H9 (cell line): Measurements from ENCODE around the gene LHX4. TPM values are rescaled to one million over a fixed set of nuclear protein-coding genes. Genes with fewer than 3 reads are reported as not detected.
A peak's percentile ranks its signal among the peaks of the same experiment; 100 is the strongest.

Source experiments
- DNase-seq: peaks from one replicate; pipeline ENCODE4 v3.0.0-alpha.2; 2017
- H2AFZ ChIP-seq: one replicate; pipeline ENCODE4 v1.6.1; 2013; ENCODE audit warnings: mild to moderate bottlenecking, low read length, control low read depth, moderate library complexity
- H2AK5ac ChIP-seq: 2 replicates; pipeline ENCODE4 v1.6.1; 2013; ENCODE audit warnings: low read length, control low read depth, mixed read lengths; ENCODE audit not compliant: insufficient read length
- H2BK120ac ChIP-seq: one replicate; pipeline ENCODE4 v1.6.1; 2013; ENCODE audit warnings: low read depth, mild to moderate bottlenecking, low read length, control low read depth, inconsistent platforms; ENCODE audit not compliant: poor library complexity, severe bottlenecking
- H2BK12ac ChIP-seq: 2 replicates; pipeline ENCODE4 v1.6.1; 2013; ENCODE audit warnings: low read length, control low read depth, mixed read lengths, low read depth; ENCODE audit not compliant: insufficient read length
- H2BK15ac ChIP-seq: 2 replicates; pipeline ENCODE4 v1.6.1; 2013; ENCODE audit warnings: low read depth, low read length, control low read depth
- H2BK20ac ChIP-seq: one replicate; pipeline ENCODE4 v1.6.1; 2013; ENCODE audit warnings: low read depth, mild to moderate bottlenecking, low read length, control low read depth, inconsistent platforms; ENCODE audit not compliant: poor library complexity, severe bottlenecking
- H2BK5ac ChIP-seq: 2 replicates; pipeline ENCODE4 v1.6.1; 2013; ENCODE audit warnings: low read length, control low read depth, mixed read lengths; ENCODE audit not compliant: insufficient read length
- H3K14ac ChIP-seq: 2 replicates; pipeline ENCODE4 v1.6.1; 2013; ENCODE audit warnings: low read length, control low read depth; ENCODE audit not compliant: insufficient read depth
- H3K18ac ChIP-seq: 2 replicates; pipeline ENCODE4 v1.6.1; 2013; ENCODE audit warnings: low read depth, mild to moderate bottlenecking, mixed read lengths, low read length, control low read depth; ENCODE audit not compliant: insufficient read length
- H3K23ac ChIP-seq: 2 replicates; pipeline ENCODE4 v1.6.1; 2013; ENCODE audit warnings: low read length, control low read depth, mixed read lengths, low read depth; ENCODE audit not compliant: insufficient read length
- H3K23me2 ChIP-seq: 2 replicates; pipeline ENCODE4 v1.6.1; 2013; ENCODE audit warnings: low read depth, mild to moderate bottlenecking, mixed read lengths, low read length, control low read depth; ENCODE audit not compliant: insufficient read length, poor library complexity, severe bottlenecking
- H3K27ac ChIP-seq: 2 replicates; pipeline ENCODE4 v1.5.1; 2013; ENCODE audit warnings: low read length, control low read depth, mixed read lengths, low read depth; ENCODE audit not compliant: insufficient read length
- H3K27me3 ChIP-seq: 2 replicates; pipeline ENCODE4 v1.6.1; 2013; ENCODE audit warnings: low read length, control low read depth, inconsistent platforms; ENCODE audit not compliant: insufficient read depth
- H3K4ac ChIP-seq: 2 replicates; pipeline ENCODE4 v1.6.1; 2013; ENCODE audit warnings: low read depth, mild to moderate bottlenecking, control low read depth, inconsistent platforms, low read length, moderate library complexity
- H3K4me1 ChIP-seq: 2 replicates; pipeline ENCODE4 v1.6.1; 2013; ENCODE audit warnings: low read length, control low read depth, inconsistent platforms; ENCODE audit not compliant: insufficient read depth
- H3K4me2 ChIP-seq: 2 replicates; pipeline ENCODE4 v1.6.1; 2013; ENCODE audit warnings: low read length, control low read depth, mixed read lengths; ENCODE audit not compliant: insufficient read length, insufficient read depth
- H3K56ac ChIP-seq: 2 replicates; pipeline ENCODE4 v1.6.1; 2013; ENCODE audit warnings: low read depth, mild to moderate bottlenecking, mixed read lengths, low read length, control low read depth; ENCODE audit not compliant: insufficient read length
- H3K79me1 ChIP-seq: 2 replicates; pipeline ENCODE4 v1.6.1; 2013; ENCODE audit warnings: low read depth, mild to moderate bottlenecking, moderate library complexity, low read length, control low read depth, inconsistent platforms; ENCODE audit not compliant: insufficient read depth, poor library complexity, severe bottlenecking
- H3K79me2 ChIP-seq: 2 replicates; pipeline ENCODE4 v1.6.1; 2013; ENCODE audit warnings: low read length, control low read depth, inconsistent platforms; ENCODE audit not compliant: insufficient read depth
- H3K9ac ChIP-seq: 2 replicates; pipeline ENCODE4 v1.6.1; 2013; ENCODE audit warnings: low read length, control low read depth, mixed read lengths; ENCODE audit not compliant: insufficient read length; ENCODE audit errors: extremely low read depth
- H3K9me3 ChIP-seq: one replicate; pipeline ENCODE4 v1.6.1; 2013; ENCODE audit warnings: low read depth, low read length, inconsistent platforms; ENCODE audit not compliant: control insufficient read depth
- H3T11ph ChIP-seq: one replicate; pipeline ENCODE4 v1.6.1; 2013; ENCODE audit warnings: mild to moderate bottlenecking, low read length, control low read depth, inconsistent platforms
- H4K20me1 ChIP-seq: one replicate; pipeline ENCODE4 v1.6.1; 2013; ENCODE audit not compliant: control insufficient read depth, insufficient read length, insufficient read depth
- H4K5ac ChIP-seq: 2 replicates; pipeline ENCODE4 v1.6.1; 2013; ENCODE audit warnings: low read depth, mild to moderate bottlenecking, mixed read lengths, low read length, control low read depth; ENCODE audit not compliant: insufficient read length
- H4K8ac ChIP-seq: replicated peaks from 2 replicates; pipeline ENCODE4 v1.6.1; 2013; ENCODE audit warnings: low read length, control low read depth, mixed read lengths, low read depth; ENCODE audit not compliant: insufficient read length
- H4K91ac ChIP-seq: 2 replicates; pipeline ENCODE4 v1.6.1; 2013; ENCODE audit warnings: low read depth, mild to moderate bottlenecking, moderate library complexity, mixed read lengths, low read length, control low read depth; ENCODE audit not compliant: insufficient read length
- H3K27ac Mint-ChIP-seq, 3 experiments: 2 replicates in 2 of 3; 3 replicates in 1 of 3; pipeline ENCODE4 v1.8.0; 2020 to 2021; ENCODE audit warnings: mixed read lengths in 3 of 3, mild to moderate bottlenecking in 1 of 3, moderate library complexity in 1 of 3
- H3K27me3 Mint-ChIP-seq: 2 replicates; pipeline ENCODE4 v1.8.0; 2021; ENCODE audit warnings: low read depth, mild to moderate bottlenecking, moderate library complexity, mixed read lengths
- H3K36me3 Mint-ChIP-seq, 3 experiments: 2 replicates in 2 of 3; 3 replicates in 1 of 3; pipeline ENCODE4 v1.8.0; 2020 to 2021; ENCODE audit warnings: low read depth in 3 of 3, mixed read lengths in 3 of 3; ENCODE audit not compliant: insufficient read depth in 1 of 3
- H3K4me1 Mint-ChIP-seq, 2 experiments: 2 replicates each; pipeline ENCODE4 v1.8.0; 2020; ENCODE audit warnings: mixed read lengths in 2 of 2
- H3K4me3 Mint-ChIP-seq, 2 experiments: 2 replicates in 1 of 2; 3 replicates in 1 of 2; pipeline ENCODE4 v1.8.0; 2020 to 2021; ENCODE audit warnings: mild to moderate bottlenecking in 2 of 2, mixed read lengths in 2 of 2, moderate library complexity in 1 of 2
- H3K9me3 Mint-ChIP-seq, 2 experiments: 2 replicates in 1 of 2; 3 replicates in 1 of 2; pipeline ENCODE4 v1.8.0; 2020; ENCODE audit warnings: mild to moderate bottlenecking in 2 of 2, mixed read lengths in 2 of 2, moderate library complexity in 1 of 2
- CTCF ChIP-seq: fragments of 200-600 bp; sonication (generic); conservative IDR thresholded peaks from 3 replicates; pipeline ENCODE4 v1.8.0; 2021; ENCODE audit warnings: antibody characterized with exemption, mild to moderate bottlenecking
- WGBS: extraction: QIAGEN DNeasy Blood & Tissue Kit; methylation state at CpG from one replicate; pipeline ENCODE4 v1.1.7; 2013; ENCODE audit warnings: missing lambda C conversion rate, low lambda C conversion rate, mixed read lengths; ENCODE audit not compliant: insufficient read length; ENCODE audit errors: extremely low coverage; 5-methylcytosine and 5-hydroxymethylcytosine counted together
- total RNA-seq: library from RNA; stranded (reverse); gene quantifications from 2 replicates; pipeline ENCODE4 v1.2.1, GENCODE V29; 2021

The LHX4 gene
- total RNA-seq, 1 experiment from 2014 or later, result 1.9 TPM

GRCh38 chr1:180259431-180260338 is 29.6 kb downstream of the LHX4 start:
- no peak for DNase-seq
- H2BK120ac ChIP-seq, result no peak overlapping the region
- H3K27me3 Mint-ChIP-seq, result peaks cover 9% of the 10 kb centered on the region
- H3K4me3 Mint-ChIP-seq, result no peak overlapping the region
- H4K91ac ChIP-seq, result no peak overlapping the region
- no peaks in the 10 kb centered on the region for H4K20me1 ChIP-seq
- H3K27ac Mint-ChIP-seq, result peak overlapping the region in 1 of 3 experiments; percentile 55; a peak in 2 of 7 replicates
- no peak overlapping the region for H2BK5ac ChIP-seq
- no peak overlapping the region for H4K5ac ChIP-seq
- no peak overlapping the region for H3K18ac ChIP-seq
- H2BK12ac ChIP-seq, result no peak overlapping the region
- no peak overlapping the region for H3K14ac ChIP-seq
- no peak overlapping the region for H3K23ac ChIP-seq
- no peak overlapping the region for H2BK20ac ChIP-seq
- H3K27ac ChIP-seq, result no peak overlapping the region
- no peak overlapping the region for H3K56ac ChIP-seq
- peaks cover 12 to 28% of the 10 kb centered on the region in 2 experiments for H3K4me1 Mint-ChIP-seq
- H4K8ac ChIP-seq, result no peak overlapping the region
- H3K79me2 ChIP-seq, result no peaks in the 10 kb centered on the region
- no peak for TF ChIP-seq CTCF
- H3K4me2 ChIP-seq, result no peak overlapping the region
- H3K9me3 Mint-ChIP-seq, result no peaks in the 10 kb centered on the region
- H3K36me3 Mint-ChIP-seq, result peaks cover 0 to 1% (median 0%) of the 10 kb centered on the region in 3 experiments; a peak in 1 of 7 replicates
- no peak overlapping the region for H2AFZ ChIP-seq
- no peaks in the 10 kb centered on the region for H3K9me3 ChIP-seq
- H3K4ac ChIP-seq, result no peak overlapping the region
- H2BK15ac ChIP-seq, result no peak overlapping the region
- H3K27me3 ChIP-seq, result no peaks in the 10 kb centered on the region; the same call in 1 of the 2 replicates
- H3K4me1 ChIP-seq, result no peaks in the 10 kb centered on the region
- H3K23me2 ChIP-seq, result no peaks in the 10 kb centered on the region
- no peak overlapping the region for H3T11ph ChIP-seq
- no peak overlapping the region for H3K9ac ChIP-seq
- H3K79me1 ChIP-seq, result no peaks in the 10 kb centered on the region
- no CpG with 5 or more reads among the region's 22 CpGs for WGBS
- H2AK5ac ChIP-seq, result no peak overlapping the region
